ENCODE measurements around the gene GREM2.

DNA sequence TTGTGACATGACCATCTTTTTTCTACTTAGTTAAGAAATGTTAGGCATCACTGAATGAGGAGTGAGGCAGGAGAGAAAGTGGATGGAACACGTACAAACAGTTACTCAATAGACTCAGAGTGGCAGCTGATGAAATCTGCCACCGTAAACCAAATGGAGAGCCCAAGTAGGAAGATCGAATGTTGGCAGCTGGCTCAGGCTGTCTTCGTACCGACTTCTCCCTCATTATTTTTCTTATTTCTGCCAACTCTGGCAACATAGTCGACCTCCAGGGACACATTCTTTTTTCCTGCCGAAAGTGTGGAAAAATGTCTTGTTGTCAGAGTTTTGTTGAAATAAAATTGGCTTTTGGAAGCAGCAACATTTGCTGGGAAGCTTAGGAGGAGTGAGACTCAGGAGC lies 143.3 kb downstream of the GREM2 start:
- TF ChIP-seq ZNF263 (CRISPR knock-in tag; IDR thresholded peaks at IDR 0.05; ENCODE audit: low read depth) (no peak), CREB1 (CRISPR knock-in tag; IDR thresholded peaks at IDR 0.05) (no peak), NR1H2 (CRISPR knock-in tag; IDR thresholded peaks at IDR 0.05) (no peak), PRRX2 (CRISPR knock-in tag; IDR thresholded peaks at IDR 0.05) (no peak), ESRRA (CRISPR knock-in tag; IDR thresholded peaks at IDR 0.05; ENCODE audit: borderline replicate concordance) (no peak), TP53 (CRISPR knock-in tag; IDR thresholded peaks at IDR 0.05) (no peak), JUN (CRISPR knock-in tag; IDR thresholded peaks at IDR 0.05) (no peak)
- TF ChIP-seq, protein P1, sequence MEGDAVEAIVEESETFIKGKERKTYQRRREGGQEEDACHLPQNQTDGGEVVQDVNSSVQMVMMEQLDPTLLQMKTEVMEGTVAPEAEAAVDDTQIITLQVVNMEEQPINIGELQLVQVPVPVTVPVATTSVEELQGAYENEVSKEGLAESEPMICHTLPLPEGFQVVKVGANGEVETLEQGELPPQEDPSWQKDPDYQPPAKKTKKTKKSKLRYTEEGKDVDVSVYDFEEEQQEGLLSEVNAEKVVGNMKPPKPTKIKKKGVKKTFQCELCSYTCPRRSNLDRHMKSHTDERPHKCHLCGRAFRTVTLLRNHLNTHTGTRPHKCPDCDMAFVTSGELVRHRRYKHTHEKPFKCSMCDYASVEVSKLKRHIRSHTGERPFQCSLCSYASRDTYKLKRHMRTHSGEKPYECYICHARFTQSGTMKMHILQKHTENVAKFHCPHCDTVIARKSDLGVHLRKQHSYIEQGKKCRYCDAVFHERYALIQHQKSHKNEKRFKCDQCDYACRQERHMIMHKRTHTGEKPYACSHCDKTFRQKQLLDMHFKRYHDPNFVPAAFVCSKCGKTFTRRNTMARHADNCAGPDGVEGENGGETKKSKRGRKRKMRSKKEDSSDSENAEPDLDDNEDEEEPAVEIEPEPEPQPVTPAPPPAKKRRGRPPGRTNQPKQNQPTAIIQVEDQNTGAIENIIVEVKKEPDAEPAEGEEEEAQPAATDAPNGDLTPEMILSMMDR (IDR thresholded peaks at IDR 0.05) = no peak
- TF ChIP-seq, protein P2, sequence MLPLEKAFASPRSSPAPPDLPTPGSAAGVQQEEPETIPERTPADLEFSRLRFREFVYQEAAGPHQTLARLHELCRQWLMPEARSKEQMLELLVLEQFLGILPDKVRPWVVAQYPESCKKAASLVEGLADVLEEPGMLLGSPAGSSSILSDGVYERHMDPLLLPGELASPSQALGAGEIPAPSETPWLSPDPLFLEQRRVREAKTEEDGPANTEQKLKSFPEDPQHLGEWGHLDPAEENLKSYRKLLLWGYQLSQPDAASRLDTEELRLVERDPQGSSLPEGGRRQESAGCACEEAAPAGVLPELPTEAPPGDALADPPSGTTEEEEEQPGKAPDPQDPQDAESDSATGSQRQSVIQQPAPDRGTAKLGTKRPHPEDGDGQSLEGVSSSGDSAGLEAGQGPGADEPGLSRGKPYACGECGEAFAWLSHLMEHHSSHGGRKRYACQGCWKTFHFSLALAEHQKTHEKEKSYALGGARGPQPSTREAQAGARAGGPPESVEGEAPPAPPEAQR (CRISPR knock-in tag; IDR thresholded peaks at IDR 0.05) = no peak
- TF ChIP-seq, protein P3, sequence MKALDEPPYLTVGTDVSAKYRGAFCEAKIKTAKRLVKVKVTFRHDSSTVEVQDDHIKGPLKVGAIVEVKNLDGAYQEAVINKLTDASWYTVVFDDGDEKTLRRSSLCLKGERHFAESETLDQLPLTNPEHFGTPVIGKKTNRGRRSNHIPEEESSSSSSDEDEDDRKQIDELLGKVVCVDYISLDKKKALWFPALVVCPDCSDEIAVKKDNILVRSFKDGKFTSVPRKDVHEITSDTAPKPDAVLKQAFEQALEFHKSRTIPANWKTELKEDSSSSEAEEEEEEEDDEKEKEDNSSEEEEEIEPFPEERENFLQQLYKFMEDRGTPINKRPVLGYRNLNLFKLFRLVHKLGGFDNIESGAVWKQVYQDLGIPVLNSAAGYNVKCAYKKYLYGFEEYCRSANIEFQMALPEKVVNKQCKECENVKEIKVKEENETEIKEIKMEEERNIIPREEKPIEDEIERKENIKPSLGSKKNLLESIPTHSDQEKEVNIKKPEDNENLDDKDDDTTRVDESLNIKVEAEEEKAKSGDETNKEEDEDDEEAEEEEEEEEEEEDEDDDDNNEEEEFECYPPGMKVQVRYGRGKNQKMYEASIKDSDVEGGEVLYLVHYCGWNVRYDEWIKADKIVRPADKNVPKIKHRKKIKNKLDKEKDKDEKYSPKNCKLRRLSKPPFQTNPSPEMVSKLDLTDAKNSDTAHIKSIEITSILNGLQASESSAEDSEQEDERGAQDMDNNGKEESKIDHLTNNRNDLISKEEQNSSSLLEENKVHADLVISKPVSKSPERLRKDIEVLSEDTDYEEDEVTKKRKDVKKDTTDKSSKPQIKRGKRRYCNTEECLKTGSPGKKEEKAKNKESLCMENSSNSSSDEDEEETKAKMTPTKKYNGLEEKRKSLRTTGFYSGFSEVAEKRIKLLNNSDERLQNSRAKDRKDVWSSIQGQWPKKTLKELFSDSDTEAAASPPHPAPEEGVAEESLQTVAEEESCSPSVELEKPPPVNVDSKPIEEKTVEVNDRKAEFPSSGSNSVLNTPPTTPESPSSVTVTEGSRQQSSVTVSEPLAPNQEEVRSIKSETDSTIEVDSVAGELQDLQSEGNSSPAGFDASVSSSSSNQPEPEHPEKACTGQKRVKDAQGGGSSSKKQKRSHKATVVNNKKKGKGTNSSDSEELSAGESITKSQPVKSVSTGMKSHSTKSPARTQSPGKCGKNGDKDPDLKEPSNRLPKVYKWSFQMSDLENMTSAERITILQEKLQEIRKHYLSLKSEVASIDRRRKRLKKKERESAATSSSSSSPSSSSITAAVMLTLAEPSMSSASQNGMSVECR (CRISPR knock-in tag; IDR thresholded peaks at IDR 0.05; ENCODE audit: borderline replicate concordance) = no peak
- TF ChIP-seq, protein P4, sequence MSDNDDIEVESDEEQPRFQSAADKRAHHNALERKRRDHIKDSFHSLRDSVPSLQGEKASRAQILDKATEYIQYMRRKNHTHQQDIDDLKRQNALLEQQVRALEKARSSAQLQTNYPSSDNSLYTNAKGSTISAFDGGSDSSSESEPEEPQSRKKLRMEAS (CRISPR knock-in tag; IDR thresholded peaks at IDR 0.05) = no peak
- TF ChIP-seq, protein P5, sequence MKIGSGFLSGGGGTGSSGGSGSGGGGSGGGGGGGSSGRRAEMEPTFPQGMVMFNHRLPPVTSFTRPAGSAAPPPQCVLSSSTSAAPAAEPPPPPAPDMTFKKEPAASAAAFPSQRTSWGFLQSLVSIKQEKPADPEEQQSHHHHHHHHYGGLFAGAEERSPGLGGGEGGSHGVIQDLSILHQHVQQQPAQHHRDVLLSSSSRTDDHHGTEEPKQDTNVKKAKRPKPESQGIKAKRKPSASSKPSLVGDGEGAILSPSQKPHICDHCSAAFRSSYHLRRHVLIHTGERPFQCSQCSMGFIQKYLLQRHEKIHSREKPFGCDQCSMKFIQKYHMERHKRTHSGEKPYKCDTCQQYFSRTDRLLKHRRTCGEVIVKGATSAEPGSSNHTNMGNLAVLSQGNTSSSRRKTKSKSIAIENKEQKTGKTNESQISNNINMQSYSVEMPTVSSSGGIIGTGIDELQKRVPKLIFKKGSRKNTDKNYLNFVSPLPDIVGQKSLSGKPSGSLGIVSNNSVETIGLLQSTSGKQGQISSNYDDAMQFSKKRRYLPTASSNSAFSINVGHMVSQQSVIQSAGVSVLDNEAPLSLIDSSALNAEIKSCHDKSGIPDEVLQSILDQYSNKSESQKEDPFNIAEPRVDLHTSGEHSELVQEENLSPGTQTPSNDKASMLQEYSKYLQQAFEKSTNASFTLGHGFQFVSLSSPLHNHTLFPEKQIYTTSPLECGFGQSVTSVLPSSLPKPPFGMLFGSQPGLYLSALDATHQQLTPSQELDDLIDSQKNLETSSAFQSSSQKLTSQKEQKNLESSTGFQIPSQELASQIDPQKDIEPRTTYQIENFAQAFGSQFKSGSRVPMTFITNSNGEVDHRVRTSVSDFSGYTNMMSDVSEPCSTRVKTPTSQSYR (CRISPR knock-in tag; IDR thresholded peaks at IDR 0.05) = no peak
- TF ChIP-seq, protein P6, sequence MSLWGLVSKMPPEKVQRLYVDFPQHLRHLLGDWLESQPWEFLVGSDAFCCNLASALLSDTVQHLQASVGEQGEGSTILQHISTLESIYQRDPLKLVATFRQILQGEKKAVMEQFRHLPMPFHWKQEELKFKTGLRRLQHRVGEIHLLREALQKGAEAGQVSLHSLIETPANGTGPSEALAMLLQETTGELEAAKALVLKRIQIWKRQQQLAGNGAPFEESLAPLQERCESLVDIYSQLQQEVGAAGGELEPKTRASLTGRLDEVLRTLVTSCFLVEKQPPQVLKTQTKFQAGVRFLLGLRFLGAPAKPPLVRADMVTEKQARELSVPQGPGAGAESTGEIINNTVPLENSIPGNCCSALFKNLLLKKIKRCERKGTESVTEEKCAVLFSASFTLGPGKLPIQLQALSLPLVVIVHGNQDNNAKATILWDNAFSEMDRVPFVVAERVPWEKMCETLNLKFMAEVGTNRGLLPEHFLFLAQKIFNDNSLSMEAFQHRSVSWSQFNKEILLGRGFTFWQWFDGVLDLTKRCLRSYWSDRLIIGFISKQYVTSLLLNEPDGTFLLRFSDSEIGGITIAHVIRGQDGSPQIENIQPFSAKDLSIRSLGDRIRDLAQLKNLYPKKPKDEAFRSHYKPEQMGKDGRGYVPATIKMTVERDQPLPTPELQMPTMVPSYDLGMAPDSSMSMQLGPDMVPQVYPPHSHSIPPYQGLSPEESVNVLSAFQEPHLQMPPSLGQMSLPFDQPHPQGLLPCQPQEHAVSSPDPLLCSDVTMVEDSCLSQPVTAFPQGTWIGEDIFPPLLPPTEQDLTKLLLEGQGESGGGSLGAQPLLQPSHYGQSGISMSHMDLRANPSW (CRISPR knock-in tag; conservative IDR thresholded peaks at IDR 0.05; ENCODE audit: low read depth) = no peak
- TF ChIP-seq, protein P7, sequence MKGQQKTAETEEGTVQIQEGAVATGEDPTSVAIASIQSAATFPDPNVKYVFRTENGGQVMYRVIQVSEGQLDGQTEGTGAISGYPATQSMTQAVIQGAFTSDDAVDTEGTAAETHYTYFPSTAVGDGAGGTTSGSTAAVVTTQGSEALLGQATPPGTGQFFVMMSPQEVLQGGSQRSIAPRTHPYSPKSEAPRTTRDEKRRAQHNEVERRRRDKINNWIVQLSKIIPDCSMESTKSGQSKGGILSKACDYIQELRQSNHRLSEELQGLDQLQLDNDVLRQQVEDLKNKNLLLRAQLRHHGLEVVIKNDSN (CRISPR knock-in tag; IDR thresholded peaks at IDR 0.05) = no peak

Data from WTC11 (cell line).